ENCODE measurements around the gene SEM1. TPM values are rescaled to one million over a fixed set of nuclear protein-coding genes. Genes with fewer than 3 reads are reported as not detected.

The SEM1 gene
- polyA plus RNA-seq, 1 donor from 2014 or later, result 49.2 TPM

DNA sequence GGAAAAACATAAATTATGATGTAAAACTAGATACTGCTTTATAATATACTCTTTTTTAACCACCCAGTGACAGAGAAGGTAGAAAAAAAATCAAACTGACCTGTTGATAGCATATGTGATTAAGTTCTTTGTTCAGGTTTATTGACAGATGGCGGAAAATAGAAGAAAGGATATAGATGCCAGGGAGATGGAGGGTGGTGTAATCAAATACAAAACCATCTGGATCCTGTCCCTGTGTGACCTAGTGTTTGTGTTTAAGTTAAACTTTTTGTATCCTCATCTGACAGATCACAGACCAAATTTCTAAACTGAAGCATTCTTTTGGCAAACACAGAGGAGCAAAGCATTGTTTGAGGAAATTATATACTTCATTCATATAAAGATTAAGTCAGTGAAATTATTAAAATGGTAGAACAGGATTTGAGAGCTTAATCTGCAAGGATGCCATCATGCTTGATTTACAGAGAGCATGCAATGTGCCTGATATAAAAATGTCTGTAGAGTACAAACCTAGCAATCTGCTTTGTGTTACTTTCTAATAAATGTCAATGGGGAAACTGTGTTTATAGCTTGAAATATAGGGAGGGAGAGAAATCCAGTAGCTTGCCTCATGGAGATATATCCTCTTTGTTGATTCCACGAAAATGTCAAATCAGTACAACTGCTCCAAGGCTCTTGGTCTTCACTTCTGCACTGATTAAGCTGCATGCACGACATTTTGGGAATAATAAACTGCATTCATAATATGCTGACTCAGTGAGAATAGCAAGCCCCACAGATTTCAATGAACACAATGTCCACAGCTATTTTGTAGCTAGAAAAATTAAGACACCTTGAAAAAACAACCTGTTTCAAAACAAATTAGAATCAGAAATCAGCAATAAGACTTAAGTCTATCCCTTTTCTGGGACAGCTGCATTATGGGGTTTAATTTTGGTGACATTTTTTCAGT, 39.0 kb downstream of the SEM1 start:
- H4K20me1 ChIP-seq (ENCODE audit: insufficient read depth), result no peaks in the 10 kb centered on the region
- TF ChIP-seq RAD21 (conservative IDR thresholded peaks at IDR 0.05) (no peak), POLR2AphosphoS5 (IDR thresholded peaks at IDR 0.05) (no peak), SMC3 (conservative IDR thresholded peaks at IDR 0.05; ENCODE audit: poor library complexity) (no peak), MXI1 (conservative IDR thresholded peaks at IDR 0.05; ENCODE audit: poor library complexity, severe bottlenecking) (no peak), EP300 (conservative IDR thresholded peaks at IDR 0.05; ENCODE audit: poor library complexity, severe bottlenecking) (no peak), EZH2 (IDR thresholded peaks at IDR 0.05; ENCODE audit: borderline replicate concordance, insufficient read depth, low read length, poor library complexity, severe bottlenecking) (no peak), TAF1 (IDR thresholded peaks at IDR 0.05; ENCODE audit: low read depth) (no peak)
- TF ChIP-seq, protein P1, sequence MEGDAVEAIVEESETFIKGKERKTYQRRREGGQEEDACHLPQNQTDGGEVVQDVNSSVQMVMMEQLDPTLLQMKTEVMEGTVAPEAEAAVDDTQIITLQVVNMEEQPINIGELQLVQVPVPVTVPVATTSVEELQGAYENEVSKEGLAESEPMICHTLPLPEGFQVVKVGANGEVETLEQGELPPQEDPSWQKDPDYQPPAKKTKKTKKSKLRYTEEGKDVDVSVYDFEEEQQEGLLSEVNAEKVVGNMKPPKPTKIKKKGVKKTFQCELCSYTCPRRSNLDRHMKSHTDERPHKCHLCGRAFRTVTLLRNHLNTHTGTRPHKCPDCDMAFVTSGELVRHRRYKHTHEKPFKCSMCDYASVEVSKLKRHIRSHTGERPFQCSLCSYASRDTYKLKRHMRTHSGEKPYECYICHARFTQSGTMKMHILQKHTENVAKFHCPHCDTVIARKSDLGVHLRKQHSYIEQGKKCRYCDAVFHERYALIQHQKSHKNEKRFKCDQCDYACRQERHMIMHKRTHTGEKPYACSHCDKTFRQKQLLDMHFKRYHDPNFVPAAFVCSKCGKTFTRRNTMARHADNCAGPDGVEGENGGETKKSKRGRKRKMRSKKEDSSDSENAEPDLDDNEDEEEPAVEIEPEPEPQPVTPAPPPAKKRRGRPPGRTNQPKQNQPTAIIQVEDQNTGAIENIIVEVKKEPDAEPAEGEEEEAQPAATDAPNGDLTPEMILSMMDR (IDR thresholded peaks at IDR 0.05; ENCODE audit: poor library complexity, severe bottlenecking), result no peak
- TF ChIP-seq, protein P2, sequence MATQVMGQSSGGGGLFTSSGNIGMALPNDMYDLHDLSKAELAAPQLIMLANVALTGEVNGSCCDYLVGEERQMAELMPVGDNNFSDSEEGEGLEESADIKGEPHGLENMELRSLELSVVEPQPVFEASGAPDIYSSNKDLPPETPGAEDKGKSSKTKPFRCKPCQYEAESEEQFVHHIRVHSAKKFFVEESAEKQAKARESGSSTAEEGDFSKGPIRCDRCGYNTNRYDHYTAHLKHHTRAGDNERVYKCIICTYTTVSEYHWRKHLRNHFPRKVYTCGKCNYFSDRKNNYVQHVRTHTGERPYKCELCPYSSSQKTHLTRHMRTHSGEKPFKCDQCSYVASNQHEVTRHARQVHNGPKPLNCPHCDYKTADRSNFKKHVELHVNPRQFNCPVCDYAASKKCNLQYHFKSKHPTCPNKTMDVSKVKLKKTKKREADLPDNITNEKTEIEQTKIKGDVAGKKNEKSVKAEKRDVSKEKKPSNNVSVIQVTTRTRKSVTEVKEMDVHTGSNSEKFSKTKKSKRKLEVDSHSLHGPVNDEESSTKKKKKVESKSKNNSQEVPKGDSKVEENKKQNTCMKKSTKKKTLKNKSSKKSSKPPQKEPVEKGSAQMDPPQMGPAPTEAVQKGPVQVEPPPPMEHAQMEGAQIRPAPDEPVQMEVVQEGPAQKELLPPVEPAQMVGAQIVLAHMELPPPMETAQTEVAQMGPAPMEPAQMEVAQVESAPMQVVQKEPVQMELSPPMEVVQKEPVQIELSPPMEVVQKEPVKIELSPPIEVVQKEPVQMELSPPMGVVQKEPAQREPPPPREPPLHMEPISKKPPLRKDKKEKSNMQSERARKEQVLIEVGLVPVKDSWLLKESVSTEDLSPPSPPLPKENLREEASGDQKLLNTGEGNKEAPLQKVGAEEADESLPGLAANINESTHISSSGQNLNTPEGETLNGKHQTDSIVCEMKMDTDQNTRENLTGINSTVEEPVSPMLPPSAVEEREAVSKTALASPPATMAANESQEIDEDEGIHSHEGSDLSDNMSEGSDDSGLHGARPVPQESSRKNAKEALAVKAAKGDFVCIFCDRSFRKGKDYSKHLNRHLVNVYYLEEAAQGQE (IDR thresholded peaks at IDR 0.05; ENCODE audit: borderline replicate concordance), result no peak

DNA sequence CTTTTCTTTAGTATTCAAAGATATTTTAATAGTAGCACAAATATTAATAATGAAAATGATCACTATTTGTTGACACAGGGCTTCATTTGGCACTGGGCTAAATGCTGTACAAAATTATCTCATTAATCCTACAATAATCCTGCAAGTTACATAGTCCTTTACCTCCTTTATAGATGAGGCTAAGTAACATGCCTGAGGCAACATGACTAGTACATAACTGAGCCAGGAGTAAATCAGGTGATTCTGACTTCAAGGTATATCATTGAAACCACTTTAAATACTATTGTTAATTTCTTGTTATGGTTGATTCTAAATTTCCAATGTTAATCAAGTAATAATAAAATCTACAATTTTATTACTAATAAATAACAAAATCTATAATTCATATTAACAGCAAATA, 39.8 kb downstream of the SEM1 start:
- TF ChIP-seq, protein P2 (IDR thresholded peaks at IDR 0.05; ENCODE audit: borderline replicate concordance), result no peak
- no peak for TF ChIP-seq POLR2AphosphoS5 (IDR thresholded peaks at IDR 0.05)
- no peak for TF ChIP-seq MXI1 (conservative IDR thresholded peaks at IDR 0.05; ENCODE audit: poor library complexity, severe bottlenecking)
- no peak for TF ChIP-seq RAD21 (conservative IDR thresholded peaks at IDR 0.05)
- TF ChIP-seq, protein P1 (IDR thresholded peaks at IDR 0.05; ENCODE audit: poor library complexity, severe bottlenecking), result no peak
- no peak for TF ChIP-seq EP300 (conservative IDR thresholded peaks at IDR 0.05; ENCODE audit: poor library complexity, severe bottlenecking)
- TF ChIP-seq EZH2 (IDR thresholded peaks at IDR 0.05; ENCODE audit: borderline replicate concordance, insufficient read depth, low read length, poor library complexity, severe bottlenecking), result no peak
- TF ChIP-seq TAF1 (IDR thresholded peaks at IDR 0.05; ENCODE audit: low read depth), result no peak
- TF ChIP-seq SMC3 (conservative IDR thresholded peaks at IDR 0.05; ENCODE audit: poor library complexity), result no peak

More for the DNA sequence above, 39.0 kb downstream of the SEM1 start:
- no peak overlapping the region for H3K4me2 ChIP-seq (ENCODE audit: low read length)
- H3K79me2 ChIP-seq (replicated peaks; ENCODE audit: insufficient read depth, low read length), result no peaks in the 10 kb centered on the region
- H3K4me3 ChIP-seq (ENCODE audit: low read length), result no peak overlapping the region
- H3K36me3 ChIP-seq (ENCODE audit: insufficient read depth, low read length), result no peaks in the 10 kb centered on the region
- H3K27ac ChIP-seq (ENCODE audit: low read length), result no peak overlapping the region
- no peaks in the 10 kb centered on the region for H3K9me2 ChIP-seq (ENCODE audit: insufficient read depth, low read length)
- no peaks in the 10 kb centered on the region for H3F3A ChIP-seq (ENCODE audit: insufficient read depth, low read length, poor library complexity, severe bottlenecking)
- H2AFZ ChIP-seq (ENCODE audit: low read depth, low read length), result no peak overlapping the region
- no peaks in the 10 kb centered on the region for H3K9me3 ChIP-seq (ENCODE audit: low read length)
- H3K9ac ChIP-seq (ENCODE audit: low read length), result no peak overlapping the region
- H3K27me3 ChIP-seq (ENCODE audit: insufficient read depth, low read depth, low read length), result no peaks in the 10 kb centered on the region

More for the DNA sequence above, 39.8 kb downstream of the SEM1 start:
- Histone ChIP-seq H2AFZ (ENCODE audit: low read depth, low read length) (no peak overlapping the region), H4K20me1 (ENCODE audit: insufficient read depth) (no peaks in the 10 kb centered on the region), H3K9me3 (ENCODE audit: low read length) (no peaks in the 10 kb centered on the region), H3K36me3 (ENCODE audit: insufficient read depth, low read length) (no peaks in the 10 kb centered on the region), H3K4me2 (ENCODE audit: low read length) (no peak overlapping the region), H3K27ac (ENCODE audit: low read length) (no peak overlapping the region), H3K9ac (ENCODE audit: low read length) (no peak overlapping the region), H3F3A (ENCODE audit: insufficient read depth, low read length, poor library complexity, severe bottlenecking) (no peaks in the 10 kb centered on the region), H3K4me3 (ENCODE audit: low read length) (no peak overlapping the region), H3K9me2 (ENCODE audit: insufficient read depth, low read length) (no peaks in the 10 kb centered on the region), H3K79me2 (replicated peaks; ENCODE audit: insufficient read depth, low read length) (no peaks in the 10 kb centered on the region), H3K27me3 (ENCODE audit: insufficient read depth, low read depth, low read length) (no peaks in the 10 kb centered on the region)

All from neural cell (in vitro differentiated cells).